ENCODE measurements around the gene GPR143. TPM values are rescaled to one million over a fixed set of nuclear protein-coding genes. Genes with fewer than 3 reads are reported as not detected.
A peak's percentile ranks its signal among the peaks of the same experiment; 100 is the strongest.

GPR143 gene
- total RNA-seq, 1 donor from 2014 or later = 3.0 TPM

DNA sequence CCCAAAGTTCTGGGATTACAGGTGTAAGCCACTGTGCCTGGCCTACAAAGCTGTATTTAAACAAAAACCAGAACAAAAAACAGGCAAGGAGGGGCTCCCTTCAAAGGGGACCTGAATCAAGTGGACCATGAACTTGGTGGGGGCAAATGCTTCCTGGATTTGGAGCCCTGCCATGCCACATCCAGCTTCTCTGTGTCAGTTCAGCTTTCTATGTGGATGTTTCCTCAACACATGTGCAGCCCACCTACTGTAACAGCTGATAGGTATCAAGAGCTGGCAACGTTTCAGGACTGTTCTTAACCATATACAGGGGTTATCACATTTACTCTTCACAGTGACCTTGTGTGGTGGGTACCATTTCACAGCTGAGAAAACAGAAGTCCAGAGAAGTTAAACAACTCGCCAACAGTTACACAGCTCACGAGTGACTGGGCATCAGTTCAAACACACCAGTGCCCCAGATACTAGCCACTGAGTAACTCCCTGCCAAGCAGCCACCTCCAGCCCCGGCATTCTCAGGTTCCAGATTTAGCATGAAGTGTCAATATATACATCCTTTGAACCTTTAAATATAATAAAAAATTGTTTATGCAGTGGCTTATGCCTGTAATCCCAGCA lies 7.5 kb downstream of the GPR143 start:
- Histone ChIP-seq H3K4me2 (ENCODE audit: low read length) (no peak overlapping the region), H2AFZ (ENCODE audit: low read depth, low read length) (no peak overlapping the region), H3K27me3 (ENCODE audit: insufficient read depth, low read length) (no peaks in the 10 kb centered on the region), H3K4me1 (ENCODE audit: insufficient read depth, low read length) (no peaks in the 10 kb centered on the region), H4K20me1 (ENCODE audit: insufficient read depth, low read length) (no peaks in the 10 kb centered on the region), H3K36me3 (ENCODE audit: insufficient read depth, low read length) (no peaks in the 10 kb centered on the region), H3K27ac (ENCODE audit: low read depth, low read length) (no peak overlapping the region), H3K9me3 (ENCODE audit: insufficient read depth, low read depth, low read length) (no peaks in the 10 kb centered on the region), H3K9ac (ENCODE audit: low read length) (no peak overlapping the region), H3K4me3 (ENCODE audit: insufficient read depth, low read depth, low read length) (no peak overlapping the region), H3K79me2 (ENCODE audit: insufficient read depth, low read length) (no peaks in the 10 kb centered on the region)
- Mint-ChIP-seq H3K36me3 (ENCODE audit: low read depth, unreplicated experiment) (no peaks in the 10 kb centered on the region), H3K9me3 (ENCODE audit: unreplicated experiment) (no peaks in the 10 kb centered on the region), H3K4me1 (ENCODE audit: low read depth, unreplicated experiment) (no peaks in the 10 kb centered on the region), H3K27ac (ENCODE audit: unreplicated experiment) (no peak overlapping the region), H3K27me3 (ENCODE audit: low read depth, unreplicated experiment) (no peaks in the 10 kb centered on the region), H3K4me3 (ENCODE audit: unreplicated experiment) (no peak overlapping the region)
- FAIRE-seq (no peak), DNase-seq (ENCODE audit: low read depth) (no peak)
- TF ChIP-seq, protein P1, sequence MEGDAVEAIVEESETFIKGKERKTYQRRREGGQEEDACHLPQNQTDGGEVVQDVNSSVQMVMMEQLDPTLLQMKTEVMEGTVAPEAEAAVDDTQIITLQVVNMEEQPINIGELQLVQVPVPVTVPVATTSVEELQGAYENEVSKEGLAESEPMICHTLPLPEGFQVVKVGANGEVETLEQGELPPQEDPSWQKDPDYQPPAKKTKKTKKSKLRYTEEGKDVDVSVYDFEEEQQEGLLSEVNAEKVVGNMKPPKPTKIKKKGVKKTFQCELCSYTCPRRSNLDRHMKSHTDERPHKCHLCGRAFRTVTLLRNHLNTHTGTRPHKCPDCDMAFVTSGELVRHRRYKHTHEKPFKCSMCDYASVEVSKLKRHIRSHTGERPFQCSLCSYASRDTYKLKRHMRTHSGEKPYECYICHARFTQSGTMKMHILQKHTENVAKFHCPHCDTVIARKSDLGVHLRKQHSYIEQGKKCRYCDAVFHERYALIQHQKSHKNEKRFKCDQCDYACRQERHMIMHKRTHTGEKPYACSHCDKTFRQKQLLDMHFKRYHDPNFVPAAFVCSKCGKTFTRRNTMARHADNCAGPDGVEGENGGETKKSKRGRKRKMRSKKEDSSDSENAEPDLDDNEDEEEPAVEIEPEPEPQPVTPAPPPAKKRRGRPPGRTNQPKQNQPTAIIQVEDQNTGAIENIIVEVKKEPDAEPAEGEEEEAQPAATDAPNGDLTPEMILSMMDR (IDR thresholded peaks at IDR 0.05; ENCODE audit: insufficient read depth, low read depth, low read length) = no peak
- TF ChIP-seq EZH2 (IDR thresholded peaks at IDR 0.05; ENCODE audit: insufficient read depth, low read length) = no peak

DNA sequence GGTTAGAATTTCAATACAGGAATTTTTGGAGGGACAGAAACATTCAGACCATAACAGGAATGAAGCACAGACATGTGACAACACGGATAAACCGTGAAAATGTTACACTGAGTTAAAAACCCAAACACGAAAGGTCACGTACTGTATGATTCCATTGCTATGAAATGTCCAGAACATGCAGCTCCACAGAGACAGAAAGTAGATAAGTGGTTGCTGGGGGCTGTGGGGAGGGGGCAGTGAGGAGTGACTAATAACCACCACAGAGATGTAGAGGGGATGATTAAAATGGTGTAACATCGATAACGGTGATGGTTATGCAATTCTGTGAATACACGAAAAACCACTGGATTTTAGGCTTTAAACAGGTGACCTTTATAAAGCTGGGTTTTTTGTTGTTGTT lies 8.3 kb downstream of the GPR143 start:
- H3K4me1 Mint-ChIP-seq (ENCODE audit: low read depth, unreplicated experiment) = no peaks in the 10 kb centered on the region
- H3K9me3 Mint-ChIP-seq (ENCODE audit: unreplicated experiment) = no peaks in the 10 kb centered on the region
- H3K4me3 ChIP-seq (ENCODE audit: insufficient read depth, low read depth, low read length) = no peak overlapping the region
- no peaks in the 10 kb centered on the region for H3K27me3 ChIP-seq (ENCODE audit: insufficient read depth, low read length)
- H3K9me3 ChIP-seq (ENCODE audit: insufficient read depth, low read depth, low read length) = no peaks in the 10 kb centered on the region
- no peaks in the 10 kb centered on the region for H3K36me3 Mint-ChIP-seq (ENCODE audit: low read depth, unreplicated experiment)
- H3K4me2 ChIP-seq (ENCODE audit: low read length) = no peak overlapping the region
- no peaks in the 10 kb centered on the region for H4K20me1 ChIP-seq (ENCODE audit: insufficient read depth, low read length)
- TF ChIP-seq EZH2 (IDR thresholded peaks at IDR 0.05; ENCODE audit: insufficient read depth, low read length) = no peak
- TF ChIP-seq, protein P1 (IDR thresholded peaks at IDR 0.05; ENCODE audit: insufficient read depth, low read depth, low read length) = no peak
- H3K27ac Mint-ChIP-seq (ENCODE audit: unreplicated experiment) = no peak overlapping the region
- no peak overlapping the region for H3K9ac ChIP-seq (ENCODE audit: low read length)
- H3K27me3 Mint-ChIP-seq (ENCODE audit: low read depth, unreplicated experiment) = no peaks in the 10 kb centered on the region
- peak; percentile 73 for FAIRE-seq
- H3K36me3 ChIP-seq (ENCODE audit: insufficient read depth, low read length) = no peaks in the 10 kb centered on the region
- H3K4me1 ChIP-seq (ENCODE audit: insufficient read depth, low read length) = no peaks in the 10 kb centered on the region
- H3K79me2 ChIP-seq (ENCODE audit: insufficient read depth, low read length) = no peaks in the 10 kb centered on the region
- H3K4me3 Mint-ChIP-seq (ENCODE audit: unreplicated experiment) = no peak overlapping the region
- H3K27ac ChIP-seq (ENCODE audit: low read depth, low read length) = no peak overlapping the region
- no peak overlapping the region for H2AFZ ChIP-seq (ENCODE audit: low read depth, low read length)
- peak; percentile 8 for DNase-seq (ENCODE audit: low read depth)

GRCh38 chrX:9749146-9749692 lies 16.4 kb downstream of the GPR143 start:
- Mint-ChIP-seq H3K27me3 (ENCODE audit: low read depth, unreplicated experiment) (no peaks in the 10 kb centered on the region), H3K4me1 (ENCODE audit: low read depth, unreplicated experiment) (peaks cover 19% of the 10 kb centered on the region), H3K9me3 (ENCODE audit: unreplicated experiment) (no peaks in the 10 kb centered on the region), H3K36me3 (ENCODE audit: low read depth, unreplicated experiment) (no peaks in the 10 kb centered on the region), H3K4me3 (ENCODE audit: unreplicated experiment) (no peak overlapping the region), H3K27ac (ENCODE audit: unreplicated experiment) (no peak overlapping the region)
- Histone ChIP-seq H3K9ac (ENCODE audit: low read length) (no peak overlapping the region), H3K79me2 (ENCODE audit: insufficient read depth, low read length) (no peaks in the 10 kb centered on the region), H2AFZ (ENCODE audit: low read depth, low read length) (no peak overlapping the region), H3K9me3 (ENCODE audit: insufficient read depth, low read depth, low read length) (no peaks in the 10 kb centered on the region), H3K27me3 (ENCODE audit: insufficient read depth, low read length) (no peaks in the 10 kb centered on the region), H3K4me2 (ENCODE audit: low read length) (no peak overlapping the region), H4K20me1 (ENCODE audit: insufficient read depth, low read length) (no peaks in the 10 kb centered on the region), H3K36me3 (ENCODE audit: insufficient read depth, low read length) (no peaks in the 10 kb centered on the region), H3K27ac (ENCODE audit: low read depth, low read length) (no peak overlapping the region), H3K4me3 (ENCODE audit: insufficient read depth, low read depth, low read length) (no peak overlapping the region), H3K4me1 (ENCODE audit: insufficient read depth, low read length) (peaks cover 14% of the 10 kb centered on the region)
- no peak for DNase-seq (ENCODE audit: low read depth)
- TF ChIP-seq, protein P1 (IDR thresholded peaks at IDR 0.05; ENCODE audit: insufficient read depth, low read depth, low read length) = no peak
- TF ChIP-seq EZH2 (IDR thresholded peaks at IDR 0.05; ENCODE audit: insufficient read depth, low read length) = no peak
- FAIRE-seq = no peak

All from astrocyte (in vitro differentiated cells and primary cell).